ENCODE measurements around the gene ECE1. TPM values are rescaled to one million over a fixed set of nuclear protein-coding genes. Genes with fewer than 3 reads are reported as not detected.

Gene ECE1
- total and polyA plus RNA-seq, 9 of the 15 experiments (the other 6 are each of a cell fraction or from before 2014, with no cell fraction given), result 0.56 to 34.8 (median 11.0) TPM

DNA sequence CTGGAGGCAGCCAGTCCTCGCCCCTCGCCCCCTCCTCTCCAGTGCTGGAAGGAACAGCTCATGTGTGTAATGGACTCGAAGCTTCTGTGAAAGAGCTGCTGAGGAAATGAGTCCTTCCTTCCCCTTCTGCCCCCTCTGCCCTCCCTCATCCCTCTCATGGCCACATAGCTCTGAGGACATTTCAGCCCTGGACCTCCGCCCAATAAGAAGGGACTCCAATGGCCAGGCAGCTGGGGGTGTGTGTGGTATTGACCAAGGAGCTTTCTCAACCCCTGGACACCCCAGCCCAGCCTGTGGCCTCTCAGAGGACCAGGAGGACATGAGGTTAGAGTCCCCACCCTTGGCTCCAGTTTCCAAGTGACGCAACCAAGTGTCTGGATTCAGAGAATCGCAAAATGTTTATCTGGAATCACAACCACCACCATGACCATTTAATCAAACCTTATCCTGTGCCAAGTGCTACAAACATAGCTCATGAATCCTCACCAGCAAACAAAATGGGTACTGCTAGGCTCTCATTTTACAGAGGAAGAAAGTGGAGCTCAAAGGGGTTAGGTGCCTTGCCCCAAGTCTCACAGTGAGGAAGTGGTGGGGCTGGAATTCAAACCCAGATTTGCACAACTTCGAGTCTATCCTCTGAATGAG, 47.8 kb upstream of the ECE1 start (continued):
- TF ChIP-seq BRF2 (IDR thresholded peaks at IDR 0.05; ENCODE audit: borderline replicate concordance, insufficient read depth, insufficient read length) (no peak), CTBP1 (IDR thresholded peaks at IDR 0.05; ENCODE audit: borderline replicate concordance) (no peak), ZNF263 (CRISPR knock-in tag; IDR thresholded peaks at IDR 0.05; ENCODE audit: borderline replicate concordance) (0 out of 2 replicates have a peak, but pooled peaks have one; percentile 22), RB1 (IDR thresholded peaks at IDR 0.05; ENCODE audit: low read depth) (no peak), ARID3B (CRISPR knock-in tag; IDR thresholded peaks at IDR 0.05; ENCODE audit: borderline replicate concordance) (no peak), ZNF124 (CRISPR knock-in tag; IDR thresholded peaks at IDR 0.05) (no peak), CHD1 (IDR thresholded peaks at IDR 0.05; ENCODE audit: low read length) (no peak), SREBF2 (CRISPR knock-in tag; IDR thresholded peaks at IDR 0.05) (no peak), POLR2G (IDR thresholded peaks at IDR 0.05; ENCODE audit: low read depth, low read length) (no peak), HNRNPLL (IDR thresholded peaks at IDR 0.05; ENCODE audit: low read depth, low read length, poor library complexity, severe bottlenecking) (no peak), OTX1 (CRISPR knock-in tag; IDR thresholded peaks at IDR 0.05) (no peak), CBX5 (IDR thresholded peaks at IDR 0.05; ENCODE audit: borderline replicate concordance, low read depth) (no peak), CBX1 (IDR thresholded peaks at IDR 0.05; ENCODE audit: low read depth) (no peak)
- TF ChIP-seq, protein P1, sequence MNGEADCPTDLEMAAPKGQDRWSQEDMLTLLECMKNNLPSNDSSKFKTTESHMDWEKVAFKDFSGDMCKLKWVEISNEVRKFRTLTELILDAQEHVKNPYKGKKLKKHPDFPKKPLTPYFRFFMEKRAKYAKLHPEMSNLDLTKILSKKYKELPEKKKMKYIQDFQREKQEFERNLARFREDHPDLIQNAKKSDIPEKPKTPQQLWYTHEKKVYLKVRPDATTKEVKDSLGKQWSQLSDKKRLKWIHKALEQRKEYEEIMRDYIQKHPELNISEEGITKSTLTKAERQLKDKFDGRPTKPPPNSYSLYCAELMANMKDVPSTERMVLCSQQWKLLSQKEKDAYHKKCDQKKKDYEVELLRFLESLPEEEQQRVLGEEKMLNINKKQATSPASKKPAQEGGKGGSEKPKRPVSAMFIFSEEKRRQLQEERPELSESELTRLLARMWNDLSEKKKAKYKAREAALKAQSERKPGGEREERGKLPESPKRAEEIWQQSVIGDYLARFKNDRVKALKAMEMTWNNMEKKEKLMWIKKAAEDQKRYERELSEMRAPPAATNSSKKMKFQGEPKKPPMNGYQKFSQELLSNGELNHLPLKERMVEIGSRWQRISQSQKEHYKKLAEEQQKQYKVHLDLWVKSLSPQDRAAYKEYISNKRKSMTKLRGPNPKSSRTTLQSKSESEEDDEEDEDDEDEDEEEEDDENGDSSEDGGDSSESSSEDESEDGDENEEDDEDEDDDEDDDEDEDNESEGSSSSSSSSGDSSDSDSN (IDR thresholded peaks at IDR 0.05; ENCODE audit: borderline replicate concordance in 1 of 2, low read depth in 2 of 2, low read length in 2 of 2), result no peak
- TF ChIP-seq, protein P2, sequence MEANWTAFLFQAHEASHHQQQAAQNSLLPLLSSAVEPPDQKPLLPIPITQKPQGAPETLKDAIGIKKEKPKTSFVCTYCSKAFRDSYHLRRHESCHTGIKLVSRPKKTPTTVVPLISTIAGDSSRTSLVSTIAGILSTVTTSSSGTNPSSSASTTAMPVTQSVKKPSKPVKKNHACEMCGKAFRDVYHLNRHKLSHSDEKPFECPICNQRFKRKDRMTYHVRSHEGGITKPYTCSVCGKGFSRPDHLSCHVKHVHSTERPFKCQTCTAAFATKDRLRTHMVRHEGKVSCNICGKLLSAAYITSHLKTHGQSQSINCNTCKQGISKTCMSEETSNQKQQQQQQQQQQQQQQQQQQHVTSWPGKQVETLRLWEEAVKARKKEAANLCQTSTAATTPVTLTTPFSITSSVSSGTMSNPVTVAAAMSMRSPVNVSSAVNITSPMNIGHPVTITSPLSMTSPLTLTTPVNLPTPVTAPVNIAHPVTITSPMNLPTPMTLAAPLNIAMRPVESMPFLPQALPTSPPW (CRISPR knock-in tag; IDR thresholded peaks at IDR 0.05), result 0 out of 2 replicates have a peak, but pooled peaks have one; percentile 12
- TF ChIP-seq, protein P3, sequence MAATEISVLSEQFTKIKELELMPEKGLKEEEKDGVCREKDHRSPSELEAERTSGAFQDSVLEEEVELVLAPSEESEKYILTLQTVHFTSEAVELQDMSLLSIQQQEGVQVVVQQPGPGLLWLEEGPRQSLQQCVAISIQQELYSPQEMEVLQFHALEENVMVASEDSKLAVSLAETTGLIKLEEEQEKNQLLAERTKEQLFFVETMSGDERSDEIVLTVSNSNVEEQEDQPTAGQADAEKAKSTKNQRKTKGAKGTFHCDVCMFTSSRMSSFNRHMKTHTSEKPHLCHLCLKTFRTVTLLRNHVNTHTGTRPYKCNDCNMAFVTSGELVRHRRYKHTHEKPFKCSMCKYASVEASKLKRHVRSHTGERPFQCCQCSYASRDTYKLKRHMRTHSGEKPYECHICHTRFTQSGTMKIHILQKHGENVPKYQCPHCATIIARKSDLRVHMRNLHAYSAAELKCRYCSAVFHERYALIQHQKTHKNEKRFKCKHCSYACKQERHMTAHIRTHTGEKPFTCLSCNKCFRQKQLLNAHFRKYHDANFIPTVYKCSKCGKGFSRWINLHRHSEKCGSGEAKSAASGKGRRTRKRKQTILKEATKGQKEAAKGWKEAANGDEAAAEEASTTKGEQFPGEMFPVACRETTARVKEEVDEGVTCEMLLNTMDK (IDR thresholded peaks at IDR 0.05; ENCODE audit: borderline replicate concordance, insufficient read depth, low read depth, low read length, poor library complexity, severe bottlenecking), result no peak
